ENCODE data around the gene SERPINA9. TPM values are rescaled to one million over a fixed set of nuclear protein-coding genes. Genes with fewer than 3 reads are reported as not detected.

The SERPINA9 gene
- total and polyA plus RNA-seq, 2 experiments from 2014 or later: 0.31 TPM; not detected in 1

DNA sequence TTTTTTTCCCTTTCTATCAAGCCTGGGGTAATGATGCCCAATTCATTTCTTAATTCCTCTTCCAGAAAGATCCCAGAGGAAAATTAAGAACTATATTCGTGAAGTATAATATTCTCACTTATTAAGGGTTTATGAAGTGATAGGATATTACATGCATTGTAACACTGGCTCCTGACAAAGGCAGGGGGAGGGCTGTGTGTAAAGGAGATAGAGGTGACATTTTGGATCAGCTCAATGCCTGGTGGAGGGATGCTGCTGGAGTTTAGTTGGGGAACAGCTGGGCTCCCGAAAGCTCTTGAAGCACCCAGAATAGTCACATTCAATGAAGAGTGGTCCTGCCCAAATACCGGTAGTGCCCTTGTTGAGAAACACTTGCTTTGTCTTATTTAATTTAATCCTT lies 24.2 kb downstream of the SERPINA9 start:
- Histone ChIP-seq H3K9ac (no peak overlapping the region), H3K4me1 (ENCODE audit: insufficient read depth) (no peaks in the 10 kb centered on the region), H3F3A (ENCODE audit: insufficient read depth) (no peaks in the 10 kb centered on the region), H3K27ac (no peak overlapping the region), H3K4me3 (no peak overlapping the region), H3K4me2 (ENCODE audit: unreplicated experiment) (no peak overlapping the region), H4K20me1 (ENCODE audit: insufficient read depth) (no peaks in the 10 kb centered on the region), H3K36me3 (ENCODE audit: low read depth) (no peaks in the 10 kb centered on the region), H3K27me3 (replicated peaks; ENCODE audit: insufficient read depth) (peaks cover 20% of the 10 kb centered on the region), H2AFZ (no peak overlapping the region), H3K9me3 (ENCODE audit: low read depth) (no peaks in the 10 kb centered on the region), H3K9me2 (ENCODE audit: insufficient read depth) (no peaks in the 10 kb centered on the region), H3K79me2 (ENCODE audit: insufficient read depth) (no peaks in the 10 kb centered on the region)
- in situ Hi-C loops (cut with MboI): no loop called here
- WGBS, 2 experiments (ENCODE audit: low coverage in 1 of 2, low lambda C conversion rate in 2 of 2, missing lambda C conversion rate in 2 of 2): 33 to 50% methylated on average over 3 of the region's 3 CpGs
- no peak for TF ChIP-seq EZH2phosphoT487 (IDR thresholded peaks at IDR 0.05; ENCODE audit: insufficient read depth, low read depth)
- no peak for TF ChIP-seq EZH2 (IDR thresholded peaks at IDR 0.05; ENCODE audit: insufficient read depth, poor library complexity, severe bottlenecking)
- no peak for DNase-seq

- Histone ChIP-seq H3K9ac (no peak overlapping the region), H3K4me3 (no peak overlapping the region), H3K4me2 (ENCODE audit: unreplicated experiment) (no peak overlapping the region), H4K20me1 (ENCODE audit: insufficient read depth) (no peaks in the 10 kb centered on the region), H3K27me3 (replicated peaks; ENCODE audit: insufficient read depth) (peaks cover 22% of the 10 kb centered on the region), H3K4me1 (ENCODE audit: insufficient read depth) (no peaks in the 10 kb centered on the region), H3K9me2 (ENCODE audit: insufficient read depth) (no peaks in the 10 kb centered on the region), H3K9me3 (ENCODE audit: low read depth) (no peaks in the 10 kb centered on the region), H3K27ac (no peak overlapping the region), H3K36me3 (ENCODE audit: low read depth) (no peaks in the 10 kb centered on the region), H3F3A (ENCODE audit: insufficient read depth) (no peaks in the 10 kb centered on the region), H2AFZ (no peak overlapping the region), H3K79me2 (ENCODE audit: insufficient read depth) (no peaks in the 10 kb centered on the region)
- DNase-seq: no peak
- no peak for TF ChIP-seq EZH2phosphoT487 (IDR thresholded peaks at IDR 0.05; ENCODE audit: insufficient read depth, low read depth)
- TF ChIP-seq EZH2 (IDR thresholded peaks at IDR 0.05; ENCODE audit: insufficient read depth, poor library complexity, severe bottlenecking): no peak
- in situ Hi-C loops (cut with MboI): no loop called here
- 15% methylated on average over 8 of the region's 8 CpGs for WGBS, 2 experiments (ENCODE audit: low coverage in 1 of 2, low lambda C conversion rate in 2 of 2, missing lambda C conversion rate in 2 of 2)
Observed at GRCh38 chr14:94451091-94451771, 24.8 kb downstream of the SERPINA9 start.

GRCh38 chr14:94450722-94451090 lies 25.3 kb downstream of the SERPINA9 start:
- in situ Hi-C loops (cut with MboI): no loop called here
- H3K4me2 ChIP-seq (ENCODE audit: unreplicated experiment): no peak overlapping the region
- no peaks in the 10 kb centered on the region for H3K9me3 ChIP-seq (ENCODE audit: low read depth)
- H3K27me3 ChIP-seq (replicated peaks; ENCODE audit: insufficient read depth): peaks cover 22% of the 10 kb centered on the region
- 9 to 21% methylated on average over 3 of the region's 3 CpGs for WGBS, 2 experiments (ENCODE audit: low coverage in 1 of 2, low lambda C conversion rate in 2 of 2, missing lambda C conversion rate in 2 of 2)
- no peaks in the 10 kb centered on the region for H3K4me1 ChIP-seq (ENCODE audit: insufficient read depth)
- no peak overlapping the region for H2AFZ ChIP-seq
- H3K9me2 ChIP-seq (ENCODE audit: insufficient read depth): no peaks in the 10 kb centered on the region
- no peaks in the 10 kb centered on the region for H4K20me1 ChIP-seq (ENCODE audit: insufficient read depth)
- no peak overlapping the region for H3K27ac ChIP-seq
- no peak overlapping the region for H3K4me3 ChIP-seq
- H3K9ac ChIP-seq: no peak overlapping the region
- no peaks in the 10 kb centered on the region for H3K36me3 ChIP-seq (ENCODE audit: low read depth)
- DNase-seq: no peak
- no peaks in the 10 kb centered on the region for H3K79me2 ChIP-seq (ENCODE audit: insufficient read depth)
- H3F3A ChIP-seq (ENCODE audit: insufficient read depth): no peaks in the 10 kb centered on the region
- TF ChIP-seq EZH2phosphoT487 (IDR thresholded peaks at IDR 0.05; ENCODE audit: insufficient read depth, low read depth) (no peak), EZH2 (IDR thresholded peaks at IDR 0.05; ENCODE audit: insufficient read depth, poor library complexity, severe bottlenecking) (no peak)

GRCh38 chr14:94449930-94450329 lies 26.1 kb downstream of the SERPINA9 start:
- 49 to 50% methylated on average over 6 of the region's 6 CpGs for WGBS, 2 experiments (ENCODE audit: low coverage in 1 of 2, low lambda C conversion rate in 2 of 2, missing lambda C conversion rate in 2 of 2)
- H3K9me2 ChIP-seq (ENCODE audit: insufficient read depth): no peaks in the 10 kb centered on the region

More at GRCh38 chr14:94449930-94450329, 26.1 kb downstream of the SERPINA9 start:
- Histone ChIP-seq H3K9ac (no peak overlapping the region), H2AFZ (no peak overlapping the region), H3K4me1 (ENCODE audit: insufficient read depth) (no peaks in the 10 kb centered on the region), H3K4me2 (ENCODE audit: unreplicated experiment) (no peak overlapping the region), H3K4me3 (no peak overlapping the region), H3K9me3 (ENCODE audit: low read depth) (no peaks in the 10 kb centered on the region), H3F3A (ENCODE audit: insufficient read depth) (no peaks in the 10 kb centered on the region), H3K27ac (no peak overlapping the region), H4K20me1 (ENCODE audit: insufficient read depth) (no peaks in the 10 kb centered on the region), H3K79me2 (ENCODE audit: insufficient read depth) (no peaks in the 10 kb centered on the region), H3K36me3 (ENCODE audit: low read depth) (no peaks in the 10 kb centered on the region), H3K27me3 (replicated peaks; ENCODE audit: insufficient read depth) (peaks cover 22% of the 10 kb centered on the region)
- in situ Hi-C loops (cut with MboI): no loop called here
- no peak for DNase-seq
- TF ChIP-seq EZH2phosphoT487 (IDR thresholded peaks at IDR 0.05; ENCODE audit: insufficient read depth, low read depth): no peak
- TF ChIP-seq EZH2 (IDR thresholded peaks at IDR 0.05; ENCODE audit: insufficient read depth, poor library complexity, severe bottlenecking): no peak

Measured in GM23248 (cell line).